ENCODE measurements around the gene REEP3.

Gene REEP3

GRCh38 chr10:63671317-63671937, 150.2 kb downstream of the REEP3 start:
- no peak for DNase-seq

GRCh38 chr10:63672491-63672890, 151.3 kb downstream of the REEP3 start:
- no peak for DNase-seq

GRCh38 chr10:63673246-63673645, 152.0 kb downstream of the REEP3 start:
- DNase-seq, result no peak

- DNase-seq, result no peak
These were observed 152.6 kb downstream of the REEP3 start for GRCh38 chr10:63673846-63674245.
